GM13976 (cell line): Measurements from ENCODE around the gene C1QTNF5.

ENCODE experiments used
- DNase-seq: peaks from one replicate; pipeline ENCODE4 v3.0.0; 2012; ENCODE audit warnings: low spot score
- CTCF ChIP-seq: IDR thresholded peaks from 2 replicates; pipeline ENCODE4 v1.5.1; 2012; ENCODE audit warnings: borderline replicate concordance, mild to moderate bottlenecking; ENCODE audit not compliant: insufficient read depth; ENCODE audit errors: extremely low read depth, missing control alignments, control extremely low read depth
- in situ Hi-C: fragments of 300-500 bp; cut with MboI; formaldehyde crosslinking; loops from one replicate; pipeline ENCODE4 v1.12.0; 2022; ENCODE audit warnings: low sequenced_read_pairs, mixed read lengths, inconsistent platforms; ENCODE audit not compliant: unreplicated experiment

C1QTNF5 gene

GRCh38 chr11:119332111-119332765, 8.4 kb downstream of the C1QTNF5 start:
- DNase-seq: no peak
- TF ChIP-seq CTCF: no peak
- in situ Hi-C loops: no loop called here

GRCh38 chr11:119330237-119330636, 10.4 kb downstream of the C1QTNF5 start:
- in situ Hi-C loops: no loop called here
- DNase-seq: no peak
- no peak for TF ChIP-seq CTCF

- in situ Hi-C loops: no loop called here
- DNase-seq: no peak
- TF ChIP-seq CTCF: no peak
These were observed 11.4 kb downstream of the C1QTNF5 start for GRCh38 chr11:119329320-119329719.

GRCh38 chr11:119324189-119324588, 16.5 kb downstream of the C1QTNF5 start:
- in situ Hi-C loops: no loop called here
- DNase-seq: no peak
- TF ChIP-seq CTCF: no peak

GRCh38 chr11:119323532-119324033, 17.1 kb downstream of the C1QTNF5 start:
- peak; percentile 69 for TF ChIP-seq CTCF
- in situ Hi-C loops: no loop called here
- DNase-seq: no peak

- TF ChIP-seq CTCF: no peak
- in situ Hi-C loops: no loop called here
- no peak for DNase-seq
These were observed 17.7 kb downstream of the C1QTNF5 start for GRCh38 chr11:119322921-119323531.
